Astrocyte (in vitro differentiated cells and primary cell): Measurements from ENCODE around the gene FBXO17.

Source experiments
- EZH2 ChIP-seq: IDR thresholded peaks from 2 replicates; pipeline ENCODE4 v1.6.1; 2012; ENCODE audit warnings: mild to moderate bottlenecking, low read length, inconsistent platforms; ENCODE audit not compliant: insufficient read depth
- TF ChIP-seq, protein P1 (sequence below): IDR thresholded peaks from 2 replicates; pipeline ENCODE4 v1.5.1; 2011; ENCODE audit warnings: low read depth, mild to moderate bottlenecking, inconsistent platforms, low read length, moderate library complexity; ENCODE audit not compliant: insufficient read depth

DNA sequence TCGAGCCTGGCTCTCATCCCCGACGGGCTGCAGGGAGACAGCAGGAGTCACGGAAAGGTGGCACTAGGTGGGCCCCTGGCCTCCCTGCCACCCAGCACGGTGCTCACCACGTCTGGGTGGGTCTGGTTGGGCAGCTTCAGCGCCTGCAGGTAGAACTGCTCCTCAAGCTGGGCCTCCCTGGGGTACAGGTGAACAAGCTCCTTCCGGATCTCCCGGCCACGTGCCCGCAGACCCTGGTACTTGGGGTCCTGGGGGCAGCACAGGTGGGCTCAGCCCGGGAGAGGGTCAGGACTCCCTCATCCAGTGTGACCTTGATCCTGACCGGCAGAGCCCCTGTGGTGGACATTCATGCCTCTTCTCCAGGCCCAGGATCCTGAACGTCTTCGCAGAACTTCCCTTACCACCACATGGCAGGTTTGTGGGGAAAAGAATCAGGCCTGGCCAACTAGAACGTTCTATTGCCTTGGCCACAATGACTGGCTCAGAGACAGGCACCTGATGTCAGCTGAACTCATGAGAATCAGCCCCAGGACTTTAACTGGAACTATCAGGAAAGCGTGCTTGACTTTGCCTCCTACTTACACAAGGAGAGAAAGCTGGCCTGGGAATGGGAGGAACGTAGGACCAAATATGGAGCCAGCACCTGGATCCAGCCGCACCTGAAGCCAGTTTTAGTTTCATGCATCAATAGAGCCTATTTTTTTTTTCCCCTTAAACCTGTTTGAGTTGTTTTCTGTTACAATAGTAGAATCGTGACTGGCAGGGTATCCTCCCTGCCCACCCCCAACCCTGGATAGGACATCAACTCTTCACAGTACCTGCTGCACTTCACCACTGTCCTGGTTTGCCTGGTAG lies 53.9 kb downstream of the FBXO17 start:
- TF ChIP-seq EZH2: no peak
- TF ChIP-seq, protein P1, sequence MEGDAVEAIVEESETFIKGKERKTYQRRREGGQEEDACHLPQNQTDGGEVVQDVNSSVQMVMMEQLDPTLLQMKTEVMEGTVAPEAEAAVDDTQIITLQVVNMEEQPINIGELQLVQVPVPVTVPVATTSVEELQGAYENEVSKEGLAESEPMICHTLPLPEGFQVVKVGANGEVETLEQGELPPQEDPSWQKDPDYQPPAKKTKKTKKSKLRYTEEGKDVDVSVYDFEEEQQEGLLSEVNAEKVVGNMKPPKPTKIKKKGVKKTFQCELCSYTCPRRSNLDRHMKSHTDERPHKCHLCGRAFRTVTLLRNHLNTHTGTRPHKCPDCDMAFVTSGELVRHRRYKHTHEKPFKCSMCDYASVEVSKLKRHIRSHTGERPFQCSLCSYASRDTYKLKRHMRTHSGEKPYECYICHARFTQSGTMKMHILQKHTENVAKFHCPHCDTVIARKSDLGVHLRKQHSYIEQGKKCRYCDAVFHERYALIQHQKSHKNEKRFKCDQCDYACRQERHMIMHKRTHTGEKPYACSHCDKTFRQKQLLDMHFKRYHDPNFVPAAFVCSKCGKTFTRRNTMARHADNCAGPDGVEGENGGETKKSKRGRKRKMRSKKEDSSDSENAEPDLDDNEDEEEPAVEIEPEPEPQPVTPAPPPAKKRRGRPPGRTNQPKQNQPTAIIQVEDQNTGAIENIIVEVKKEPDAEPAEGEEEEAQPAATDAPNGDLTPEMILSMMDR: no peak
